A549 treated with Hydrocortisone at 1 μM for 4 hours (cell line): ENCODE measurements around the gene COL6A6. TPM values are rescaled to one million over a fixed set of nuclear protein-coding genes. Genes with fewer than 3 reads are reported as not detected.

ENCODE experiments used
- total RNA-seq: library from RNA; stranded (reverse); fragments of 200-300 nt; extraction: Qiagen RNA extraction; gene quantifications from 5 replicates; pipeline ENCODE4 v1.2.3, GENCODE V29; 2022

Gene COL6A6, protein sequence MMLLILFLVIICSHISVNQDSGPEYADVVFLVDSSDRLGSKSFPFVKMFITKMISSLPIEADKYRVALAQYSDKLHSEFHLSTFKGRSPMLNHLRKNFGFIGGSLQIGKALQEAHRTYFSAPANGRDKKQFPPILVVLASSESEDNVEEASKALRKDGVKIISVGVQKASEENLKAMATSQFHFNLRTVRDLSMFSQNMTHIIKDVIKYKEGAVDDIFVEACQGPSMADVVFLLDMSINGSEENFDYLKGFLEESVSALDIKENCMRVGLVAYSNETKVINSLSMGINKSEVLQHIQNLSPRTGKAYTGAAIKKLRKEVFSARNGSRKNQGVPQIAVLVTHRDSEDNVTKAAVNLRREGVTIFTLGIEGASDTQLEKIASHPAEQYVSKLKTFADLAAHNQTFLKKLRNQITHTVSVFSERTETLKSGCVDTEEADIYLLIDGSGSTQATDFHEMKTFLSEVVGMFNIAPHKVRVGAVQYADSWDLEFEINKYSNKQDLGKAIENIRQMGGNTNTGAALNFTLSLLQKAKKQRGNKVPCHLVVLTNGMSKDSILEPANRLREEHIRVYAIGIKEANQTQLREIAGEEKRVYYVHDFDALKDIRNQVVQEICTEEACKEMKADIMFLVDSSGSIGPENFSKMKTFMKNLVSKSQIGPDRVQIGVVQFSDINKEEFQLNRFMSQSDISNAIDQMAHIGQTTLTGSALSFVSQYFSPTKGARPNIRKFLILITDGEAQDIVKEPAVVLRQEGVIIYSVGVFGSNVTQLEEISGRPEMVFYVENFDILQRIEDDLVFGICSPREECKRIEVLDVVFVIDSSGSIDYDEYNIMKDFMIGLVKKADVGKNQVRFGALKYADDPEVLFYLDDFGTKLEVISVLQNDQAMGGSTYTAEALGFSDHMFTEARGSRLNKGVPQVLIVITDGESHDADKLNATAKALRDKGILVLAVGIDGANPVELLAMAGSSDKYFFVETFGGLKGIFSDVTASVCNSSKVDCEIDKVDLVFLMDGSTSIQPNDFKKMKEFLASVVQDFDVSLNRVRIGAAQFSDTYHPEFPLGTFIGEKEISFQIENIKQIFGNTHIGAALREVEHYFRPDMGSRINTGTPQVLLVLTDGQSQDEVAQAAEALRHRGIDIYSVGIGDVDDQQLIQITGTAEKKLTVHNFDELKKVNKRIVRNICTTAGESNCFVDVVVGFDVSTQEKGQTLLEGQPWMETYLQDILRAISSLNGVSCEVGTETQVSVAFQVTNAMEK (N-terminal part only)
- not detected in 5 replicates for total RNA-seq

DNA sequence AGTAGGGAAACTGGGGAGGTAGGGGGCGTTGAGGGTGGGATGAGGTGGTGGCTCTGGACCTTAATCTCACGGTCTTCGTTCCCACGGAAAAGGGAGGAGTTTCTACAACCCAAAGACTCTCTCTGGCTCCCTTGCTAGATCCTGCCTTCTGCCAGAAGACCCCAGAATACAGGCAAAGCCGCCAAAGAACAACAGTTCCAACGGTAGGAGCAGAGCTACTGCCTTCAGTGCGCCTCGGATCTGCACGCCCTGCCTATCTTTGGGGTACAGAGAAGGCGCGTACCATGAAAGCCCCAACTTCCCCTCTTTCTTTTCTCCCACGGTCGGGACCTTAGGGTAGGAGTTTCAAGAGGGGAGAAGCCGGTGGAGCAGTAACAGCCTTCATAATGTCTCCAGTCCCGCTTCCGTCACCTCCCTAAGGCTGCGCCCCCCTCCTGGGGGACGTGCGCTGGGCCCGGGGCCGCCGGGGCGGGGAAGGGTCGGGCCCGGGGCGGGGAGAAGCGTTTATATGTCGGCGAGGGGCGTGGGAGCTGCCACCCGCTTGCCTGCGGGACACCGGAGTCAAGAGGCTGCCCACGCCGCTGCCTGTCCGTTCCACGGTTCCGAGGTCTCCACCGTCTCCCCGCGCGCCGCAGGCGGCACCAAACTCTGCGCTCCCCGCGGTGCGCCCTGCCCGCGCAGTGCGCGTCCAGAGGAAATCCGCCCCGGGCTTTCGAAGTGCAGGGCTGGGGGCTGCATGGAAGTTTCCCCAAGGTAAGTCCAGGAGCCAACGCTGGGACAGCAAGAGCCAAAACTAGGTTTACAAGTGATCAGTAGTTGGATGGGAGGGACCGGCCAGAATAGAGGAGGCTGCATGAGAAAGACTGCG is at the start of gene COL6A6:
Gene COL6A6, plus strand, starts transcription at position 533 of the 868 bp plus-strand sequence. CDS start 43,188 bp downstream, outside the sequence.

Other genes starting within 250 kb of the COL6A6 start
- not detected in 5 replicates for gene COL6A5, start 171.5 kb upstream of the COL6A6 start, total RNA-seq
- gene PIK3R4, start 229.7 kb downstream of the COL6A6 start, total RNA-seq, result 13.5 to 18.8 TPM (median 16.3 TPM) in 5 replicates